Stimulated activated CD4-positive, alpha-beta T cell treated with anti-CD3 and anti-CD28 coated beads, Interleukin-1b, Interleukin-23, amount 100 ng/mL, for 48 hours (primary cell): ENCODE data around the gene RETREG1.
A peak's percentile ranks its signal among the peaks of the same experiment; 100 is the strongest.
"Not testable (repeated sequence)": the region's sequence is repeated elsewhere in the genome, so short reads cannot be mapped to it uniquely, and the experiment has no call there.

ENCODE experiments used
- DNase-seq: peaks from one replicate; pipeline ENCODE4 v3.0.0-alpha.2; 2020

RETREG1 gene

DNA sequence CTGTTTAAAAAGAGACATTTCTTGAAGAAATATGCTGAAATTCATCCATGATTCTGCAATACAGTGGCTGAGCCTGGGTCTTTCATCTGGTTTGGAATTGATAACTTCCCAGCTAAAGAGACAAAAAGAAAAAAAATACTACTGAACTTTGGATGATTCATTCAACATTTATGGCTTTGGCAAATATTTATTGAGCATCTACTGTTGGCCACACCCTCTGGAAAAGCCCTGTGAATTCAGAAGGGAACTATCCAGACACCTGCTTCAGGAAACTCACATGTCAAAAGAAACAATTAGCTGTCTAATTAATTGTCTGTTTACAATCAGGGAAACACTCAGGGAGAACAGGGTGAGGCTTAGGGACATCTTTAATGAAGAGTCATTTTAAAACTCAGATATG is 133.4 kb downstream of the RETREG1 start:
- DNase-seq, result no peak

DNA sequence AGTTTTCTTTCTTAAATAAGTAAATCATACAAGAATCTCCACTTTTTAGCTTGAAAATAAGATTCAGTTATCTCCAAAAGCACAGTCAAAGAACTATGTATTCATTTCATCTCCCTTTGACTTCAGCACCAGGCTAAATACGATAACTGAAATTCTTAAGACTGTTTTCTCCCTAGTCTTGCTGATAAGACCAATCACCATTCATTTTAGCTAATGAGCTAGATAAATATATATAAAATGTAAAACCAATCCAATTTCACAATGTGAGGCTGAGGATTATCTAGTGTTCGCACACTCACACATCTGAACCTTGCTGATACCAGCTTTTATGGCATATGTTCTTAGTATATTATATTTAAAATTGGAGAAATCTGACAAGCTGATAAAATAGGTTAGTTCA is 133.9 kb downstream of the RETREG1 start:
- DNase-seq, result no peak

DNA sequence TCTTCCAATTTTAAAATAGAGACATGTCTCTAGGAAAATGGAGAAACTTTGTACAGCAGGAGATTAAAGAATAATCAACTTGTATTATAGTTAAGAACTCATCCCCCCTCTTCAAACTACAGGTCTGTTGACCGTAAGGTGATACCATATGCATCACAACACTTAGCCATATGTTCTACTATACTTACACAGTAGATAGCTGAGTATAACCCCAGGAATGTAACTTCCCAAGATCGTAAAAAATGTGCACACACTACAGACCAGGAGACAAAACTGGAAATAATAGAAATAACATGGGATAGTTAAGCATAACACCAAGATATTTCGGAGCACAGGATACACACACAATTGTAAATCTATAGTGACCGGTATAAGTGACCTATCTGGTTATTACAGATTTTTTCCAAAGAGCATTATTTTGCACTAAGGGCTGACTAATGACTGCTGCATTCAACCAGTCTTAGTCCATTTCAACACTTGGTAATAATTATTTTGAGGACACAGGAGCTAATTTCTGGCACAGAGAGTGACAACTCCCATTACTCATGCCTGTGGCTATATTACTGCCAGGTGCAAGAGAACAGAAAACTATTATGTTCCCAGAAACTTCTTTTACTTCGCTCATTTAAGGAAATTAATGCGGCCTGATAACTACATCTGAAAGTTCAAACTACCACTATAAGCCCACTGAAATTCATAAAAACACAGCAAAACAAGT is 135.8 kb downstream of the RETREG1 start:
- DNase-seq, result no peak

DNA sequence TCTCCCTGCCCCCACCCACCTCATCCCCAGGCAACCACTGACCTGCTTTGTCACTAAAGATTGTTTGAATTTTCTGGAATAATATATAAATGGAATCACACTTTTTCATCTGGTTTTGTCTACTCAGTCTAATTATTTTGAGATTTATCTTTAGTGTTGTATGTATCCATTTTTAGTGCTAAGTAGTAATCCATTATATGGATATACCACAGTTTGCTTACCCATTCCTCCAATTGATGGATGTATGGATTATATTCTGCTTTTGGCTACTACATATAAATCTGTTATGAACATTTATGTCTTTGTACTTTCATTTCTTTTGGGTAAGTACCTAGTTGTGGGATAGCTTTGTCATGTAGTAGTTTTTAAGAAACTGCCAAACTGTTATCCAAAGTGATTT is 136.7 kb downstream of the RETREG1 start:
- no peak for DNase-seq

DNA sequence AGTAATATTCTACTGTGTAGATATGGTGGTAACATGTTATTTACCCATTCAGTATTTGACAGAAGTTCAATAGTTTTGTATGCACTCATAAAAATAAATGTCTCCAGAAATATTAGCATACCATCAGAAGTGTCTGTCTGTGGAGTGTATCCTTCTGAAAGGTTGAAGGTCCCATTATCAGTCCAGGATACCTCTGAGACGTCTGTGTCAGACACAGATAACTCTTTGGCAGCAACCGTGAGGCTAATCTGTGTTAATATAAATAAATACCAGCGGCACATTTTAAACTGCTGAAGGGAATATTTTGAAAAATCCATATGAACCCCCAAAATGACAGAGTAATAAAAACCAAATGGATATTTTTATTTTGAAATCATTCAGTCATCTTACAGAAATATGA is 139.3 kb downstream of the RETREG1 start:
- DNase-seq, result no peak

DNA sequence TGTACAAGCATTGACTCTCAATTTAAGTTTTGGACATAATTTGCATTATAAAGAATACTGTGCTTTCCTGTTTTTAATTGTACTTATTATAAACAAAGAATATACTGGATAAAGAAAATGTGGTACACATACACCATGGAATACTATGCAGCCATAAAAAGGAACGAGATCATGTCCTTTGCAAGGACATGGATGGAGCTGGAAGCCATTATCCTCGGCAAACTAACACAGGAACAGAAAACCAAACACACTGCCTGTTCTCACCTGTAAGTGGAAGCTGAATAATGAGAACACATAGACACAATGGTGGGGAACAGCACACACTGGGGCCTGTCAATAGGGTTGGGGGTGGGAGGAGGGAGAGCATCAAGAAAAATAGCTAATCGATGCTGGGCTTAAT is 140.4 kb downstream of the RETREG1 start:
- not testable (repeated sequence) for DNase-seq

DNA sequence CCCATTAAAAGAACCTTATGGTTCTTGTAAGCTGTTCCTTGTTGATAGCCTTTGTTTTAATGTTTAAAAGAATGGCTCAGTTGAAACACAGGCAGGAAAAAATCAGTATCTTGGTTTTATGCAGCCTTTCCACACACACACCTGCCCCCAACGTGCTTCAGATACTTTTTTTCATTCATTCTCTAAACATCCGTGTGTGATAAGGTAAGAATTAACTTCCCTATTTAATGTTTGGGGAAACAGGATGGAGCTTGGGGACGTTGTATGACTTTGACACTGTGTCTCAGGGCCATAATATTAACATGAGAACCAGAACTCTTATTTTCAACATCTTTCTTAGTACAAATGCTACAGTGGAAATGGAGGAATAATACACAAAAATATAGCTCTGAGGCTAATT is 145.4 kb downstream of the RETREG1 start:
- no peak for DNase-seq

DNA sequence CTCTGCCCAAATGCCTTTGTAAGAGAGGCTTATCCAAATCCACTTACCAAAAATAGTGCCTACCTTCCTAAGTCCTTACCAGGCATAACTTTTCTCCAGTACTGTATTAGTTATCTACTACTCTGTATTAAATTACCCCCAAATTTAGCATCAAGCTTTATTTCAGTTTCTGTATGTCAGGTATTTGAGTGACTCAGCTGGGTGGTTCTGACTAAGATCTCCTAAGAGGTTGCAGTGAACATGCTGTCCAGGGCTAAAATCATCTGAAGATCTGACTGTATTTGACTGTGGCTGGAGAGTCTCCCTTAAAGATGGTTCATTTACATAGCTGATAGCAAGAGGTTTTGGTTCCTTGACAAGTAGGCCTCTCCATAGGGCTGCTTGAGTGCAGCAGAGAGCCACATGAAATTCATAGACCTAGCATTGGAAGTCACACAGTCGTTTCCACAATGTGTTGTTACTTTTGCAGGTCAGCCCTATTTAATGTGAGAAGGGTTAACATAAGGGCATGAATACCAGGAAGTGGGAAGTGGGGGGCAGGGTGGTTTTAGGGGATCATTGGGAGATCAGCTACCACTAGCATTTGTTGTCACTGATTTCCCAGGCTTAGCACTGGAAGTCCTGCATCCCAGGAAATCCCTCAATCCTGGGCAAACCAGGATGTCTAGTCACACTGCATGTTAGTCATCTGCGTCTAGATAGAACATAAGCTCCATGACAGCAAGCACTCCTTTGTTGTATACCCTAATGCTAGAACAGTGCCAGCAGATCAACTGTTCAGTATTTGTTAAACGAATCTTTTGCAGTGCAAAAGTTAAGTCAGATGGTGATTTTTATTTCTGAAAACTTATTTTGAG is 149.2 kb downstream of the RETREG1 start:
- peak; percentile 6 for DNase-seq

DNA sequence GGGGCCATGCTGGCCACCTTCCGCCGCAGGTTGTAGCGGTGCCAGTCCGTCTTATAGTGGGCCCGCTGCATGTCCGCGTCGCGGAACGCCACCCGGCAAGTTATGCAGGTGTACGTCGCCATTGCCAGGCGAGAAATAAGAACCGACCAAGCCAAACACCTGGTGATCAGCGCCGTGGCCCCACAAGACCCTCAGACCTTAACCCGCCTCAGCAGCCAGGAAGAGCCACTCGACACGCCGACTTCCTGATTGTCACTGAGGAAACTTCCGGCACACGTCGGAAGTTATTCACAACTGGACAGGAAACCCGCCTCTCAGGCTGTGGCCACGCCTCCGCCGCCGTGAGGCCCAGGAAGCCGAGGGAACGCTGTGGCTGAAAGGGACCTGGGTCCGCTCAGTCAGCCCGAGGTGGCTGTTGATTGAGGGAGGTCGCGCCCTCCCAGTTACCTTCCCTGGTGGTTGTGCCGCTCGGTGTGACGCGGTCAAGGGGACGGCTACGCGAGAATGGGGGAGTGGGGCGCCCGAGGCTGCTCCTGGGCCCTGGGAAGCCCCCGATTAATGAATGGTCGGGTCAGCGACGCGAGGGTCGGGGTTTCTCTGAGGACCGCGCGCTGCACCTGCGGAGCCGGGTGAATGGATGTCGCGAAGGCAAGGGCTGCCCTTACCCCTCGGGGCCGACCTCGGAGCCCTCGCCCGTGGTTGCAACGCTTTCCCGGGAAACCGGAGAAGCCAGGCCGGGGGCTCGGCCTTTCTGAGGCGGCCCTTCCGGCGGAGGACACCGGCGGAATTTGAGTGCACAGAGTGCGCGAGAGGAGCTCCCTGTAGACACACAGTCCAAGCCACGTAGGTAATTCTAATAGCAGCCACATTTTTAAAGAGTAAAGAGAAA is 151.0 kb downstream of the RETREG1 start, which contains the start of gene ZNF622:
Gene ZNF622 (minus strand): TSS at position 257 of the 889 bp plus-strand sequence. CDS start 135 bp downstream, at position 122.
- peak; percentile 91 for DNase-seq

DNA sequence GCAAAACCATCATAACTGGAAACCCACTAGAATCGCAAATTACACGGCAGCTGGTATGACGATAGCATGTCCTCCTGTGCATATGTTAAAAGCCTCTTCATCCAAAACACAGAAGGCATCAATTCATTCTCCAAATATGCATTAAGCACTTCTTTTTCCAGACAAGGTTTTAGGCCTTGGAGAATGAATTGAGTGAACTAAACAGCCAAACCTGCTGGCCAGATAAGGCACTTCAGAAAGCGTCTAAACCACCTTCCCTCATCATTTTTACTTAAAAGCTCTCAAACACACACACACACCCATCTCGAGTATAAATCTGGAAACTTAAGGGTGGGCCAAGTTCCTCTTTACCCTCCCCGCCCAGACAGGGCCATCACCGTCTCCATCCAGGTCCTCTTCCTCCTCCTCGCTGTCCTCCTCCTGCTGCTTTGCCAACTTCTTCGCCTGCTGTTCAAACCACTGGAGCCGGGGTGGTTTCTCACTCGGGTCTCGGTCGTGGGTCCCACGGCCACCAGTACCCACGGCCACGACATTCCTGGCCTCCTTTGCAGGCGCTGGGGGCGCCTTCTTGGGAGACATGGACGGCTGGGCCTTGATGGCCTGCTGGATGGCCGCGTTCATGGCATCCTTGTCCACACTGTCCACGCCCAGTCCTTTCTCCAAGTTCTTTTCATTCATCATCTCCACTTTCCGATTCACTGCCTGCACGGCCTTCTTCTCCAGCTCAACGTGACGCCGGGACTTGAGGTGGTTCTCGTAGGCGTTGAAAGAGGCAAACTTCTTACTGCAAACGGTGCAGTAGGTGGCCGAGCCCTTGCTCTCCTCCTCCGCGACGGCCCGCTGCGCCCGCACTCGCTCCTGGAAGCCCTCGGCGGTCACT is 151.9 kb downstream of the RETREG1 start:
- no peak for DNase-seq

DNA sequence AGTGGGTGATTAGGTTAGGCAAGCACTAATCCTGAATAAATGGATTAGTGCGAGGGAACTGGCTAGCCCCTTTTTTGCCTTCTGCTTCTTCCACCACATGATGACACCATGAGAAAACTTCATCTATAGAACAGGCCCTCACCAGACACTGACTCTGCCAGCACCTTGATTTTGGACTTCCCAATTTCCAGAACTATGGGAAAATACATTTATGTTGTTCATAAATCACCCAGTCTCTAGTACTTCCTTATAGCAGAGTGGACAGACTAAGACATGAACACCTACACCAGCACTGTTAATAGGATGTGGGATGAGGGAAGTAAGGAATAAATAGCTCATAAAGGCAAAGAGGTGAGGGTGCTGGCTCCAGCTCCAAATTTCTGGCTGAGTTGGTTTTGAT is 152.6 kb downstream of the RETREG1 start:
- no peak for DNase-seq

DNA sequence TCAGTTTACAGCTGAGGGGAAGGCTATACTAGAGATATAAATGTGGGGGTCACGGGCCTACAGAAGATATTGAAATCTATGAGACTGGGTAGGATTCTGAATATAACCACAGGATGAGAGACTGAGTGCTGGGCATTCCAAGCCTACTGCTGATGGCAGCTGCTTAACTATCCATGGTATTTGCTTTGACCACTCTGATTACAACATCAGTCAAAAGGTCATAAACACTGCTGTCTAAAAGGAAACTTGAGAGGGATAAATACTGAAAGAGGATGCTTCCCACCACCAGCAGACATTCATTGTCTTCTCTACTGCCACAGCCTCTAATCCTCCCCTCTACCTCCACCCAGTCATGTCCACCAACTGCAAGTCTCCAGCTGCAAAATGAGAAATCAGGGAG is 155.0 kb downstream of the RETREG1 start:
- no peak for DNase-seq

DNA sequence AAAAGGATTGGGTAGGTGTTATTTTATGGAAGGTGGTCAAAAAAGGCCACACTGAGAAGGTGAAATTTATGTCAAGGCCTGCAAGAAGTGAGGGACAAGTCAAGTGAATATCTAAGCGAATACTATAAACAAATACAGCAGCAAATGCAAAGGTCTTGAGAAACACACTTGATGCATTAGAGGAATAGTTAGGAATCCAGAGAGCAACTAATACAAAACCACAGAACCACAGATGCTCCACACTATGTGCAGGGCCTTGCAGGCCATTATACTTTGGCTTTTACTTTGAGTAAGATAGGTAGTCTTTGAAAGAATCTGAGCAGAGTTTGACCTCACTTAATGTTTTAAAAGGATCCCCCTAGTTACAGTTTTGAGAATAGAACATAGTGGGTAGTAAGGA is 155.8 kb downstream of the RETREG1 start:
- DNase-seq, result no peak

DNA sequence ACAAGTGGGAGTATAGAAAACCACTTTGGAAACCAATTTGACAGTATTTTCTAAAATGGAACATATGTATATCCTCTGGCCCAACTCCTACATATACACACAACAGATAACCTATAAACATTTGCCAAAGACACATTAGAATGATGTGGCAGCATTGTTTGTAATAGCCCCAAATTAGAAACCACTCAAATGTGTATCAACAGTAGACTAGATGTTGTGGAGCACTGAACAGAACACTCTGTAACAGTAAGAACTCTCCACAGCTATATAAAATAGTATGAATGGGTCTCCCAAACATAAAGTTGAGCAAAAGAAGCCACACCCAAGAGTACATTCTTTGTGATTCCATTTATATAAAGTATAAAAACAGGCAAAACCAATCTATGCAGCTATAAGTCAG is 157.3 kb downstream of the RETREG1 start:
- DNase-seq, result no peak

DNA sequence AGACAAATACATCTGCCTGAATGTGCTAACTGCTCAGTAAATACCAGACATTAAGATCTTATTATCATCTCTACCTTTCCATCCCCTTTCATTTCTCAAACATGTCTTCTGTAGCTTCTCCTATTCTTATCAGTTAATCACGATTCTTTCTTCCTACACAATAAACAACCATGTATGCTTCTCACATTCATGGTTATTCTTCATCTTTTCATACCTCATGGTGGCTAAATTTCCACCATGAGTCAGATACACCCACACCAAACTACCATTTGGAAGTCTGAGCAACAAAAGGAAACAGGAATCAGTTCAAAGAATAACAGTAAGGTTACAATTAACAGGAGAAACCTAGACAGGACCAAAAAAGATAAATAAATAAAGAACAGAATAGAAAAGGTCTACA is 158.9 kb downstream of the RETREG1 start:
- no peak for DNase-seq

DNA sequence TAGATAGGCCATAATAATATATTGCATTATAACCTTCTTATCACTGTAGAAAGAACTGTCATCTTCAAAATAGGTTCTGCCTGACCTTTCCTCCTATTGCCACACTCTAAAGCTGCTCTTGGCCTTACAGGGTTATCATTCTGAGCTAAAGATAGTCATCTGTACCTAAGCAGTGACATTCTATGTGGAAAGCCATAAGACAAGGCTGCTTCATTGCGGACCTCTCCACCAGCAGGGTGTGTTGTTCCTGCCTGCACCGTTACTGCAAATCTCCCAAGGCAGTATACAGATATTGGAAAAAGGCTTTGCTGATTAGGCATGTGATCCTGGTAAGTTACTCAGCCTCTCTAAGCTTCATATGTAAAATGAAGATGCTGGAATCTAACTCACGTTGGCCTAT is 159.3 kb downstream of the RETREG1 start:
- DNase-seq, result no peak

DNA sequence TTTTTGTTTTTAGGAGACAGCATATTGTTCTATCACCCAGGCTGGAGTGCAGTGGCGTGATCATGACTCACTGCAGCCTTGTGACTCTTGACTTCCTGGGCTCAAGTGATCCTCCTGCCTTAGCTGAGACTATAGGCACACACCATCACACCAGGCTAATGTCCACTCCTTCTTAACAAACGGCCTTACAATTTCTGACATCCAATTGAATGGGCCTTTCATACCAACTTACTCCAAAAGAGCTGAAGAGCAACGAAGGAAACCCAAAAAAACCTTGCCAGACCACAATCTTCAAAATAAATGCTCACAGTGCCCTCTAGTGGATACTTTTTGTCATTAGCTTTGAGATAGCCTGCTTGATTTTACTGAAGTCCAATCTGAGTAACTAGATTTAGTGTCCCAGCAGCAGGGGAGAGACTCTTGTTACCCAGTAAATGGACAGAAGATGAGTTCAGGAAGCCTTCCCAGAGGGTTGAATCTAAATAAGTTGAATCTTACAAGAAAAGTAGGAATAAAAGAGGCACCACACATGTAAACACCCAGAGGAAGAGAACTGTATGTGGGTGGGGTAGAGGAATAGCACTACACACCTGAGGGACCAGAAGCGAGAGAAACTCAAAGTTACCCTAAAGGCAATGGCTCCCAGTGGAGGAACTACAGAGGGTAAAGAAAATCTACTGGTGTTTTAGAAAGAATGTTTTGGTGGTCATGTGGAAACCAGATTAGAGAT is 160.5 kb downstream of the RETREG1 start:
- DNase-seq, result peak; percentile 31

DNA sequence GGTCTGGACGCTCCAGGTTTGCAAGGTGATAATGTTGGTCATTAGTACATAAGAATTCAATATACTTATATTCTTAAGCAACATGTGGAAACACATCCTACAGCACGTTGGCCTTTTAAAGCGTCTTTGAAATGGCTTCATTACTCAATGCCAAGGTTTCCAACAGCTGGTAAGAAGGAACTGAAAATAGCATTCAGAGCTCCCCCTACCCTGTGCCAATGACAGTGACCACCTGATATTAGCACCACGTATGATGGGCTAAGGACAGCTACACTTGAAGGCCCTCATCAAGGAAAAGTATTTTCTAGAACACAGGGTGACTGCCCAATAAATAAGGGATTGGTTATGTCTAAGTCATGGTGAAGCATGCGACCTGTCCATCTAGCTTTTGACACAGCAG is 161.1 kb downstream of the RETREG1 start:
- DNase-seq, result no peak

DNA sequence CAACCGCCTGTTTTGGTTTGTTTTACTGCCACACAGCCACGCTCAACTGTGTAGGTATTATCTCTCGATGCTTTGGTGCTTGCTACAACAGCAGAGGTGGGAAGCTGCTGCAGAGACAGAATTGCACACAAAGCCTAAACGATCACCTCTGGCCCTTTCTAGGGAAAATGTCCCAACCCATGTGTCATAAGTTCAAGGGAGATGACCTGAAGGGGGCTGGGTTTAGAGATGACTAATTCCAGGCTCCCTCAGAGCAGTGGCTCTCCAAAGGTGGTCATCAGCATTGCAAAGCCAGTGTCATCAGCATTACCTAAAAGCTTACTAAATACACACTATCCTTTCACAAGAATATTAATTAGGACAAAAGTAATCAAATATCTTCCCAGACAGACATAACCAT is 162.1 kb downstream of the RETREG1 start:
- no peak for DNase-seq

DNA sequence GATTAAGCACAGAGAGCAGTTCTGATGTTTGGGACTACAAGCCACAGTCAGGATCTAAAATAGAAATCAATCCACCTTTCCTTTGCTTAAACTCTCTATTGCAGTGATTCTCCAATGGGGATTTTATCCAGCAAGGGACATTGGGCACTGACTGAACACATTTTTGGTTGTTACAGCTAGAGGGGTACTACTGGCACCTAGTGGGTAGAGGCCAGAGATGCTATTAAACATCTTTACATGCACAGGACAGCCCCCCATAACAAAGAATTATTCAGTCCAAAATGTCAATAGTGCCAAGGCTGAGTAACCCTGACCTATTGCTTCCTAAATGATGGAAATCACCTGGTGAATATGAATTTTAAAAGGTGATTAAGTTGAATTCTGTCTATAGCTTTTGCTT is 163.2 kb downstream of the RETREG1 start:
- DNase-seq, result no peak

DNA sequence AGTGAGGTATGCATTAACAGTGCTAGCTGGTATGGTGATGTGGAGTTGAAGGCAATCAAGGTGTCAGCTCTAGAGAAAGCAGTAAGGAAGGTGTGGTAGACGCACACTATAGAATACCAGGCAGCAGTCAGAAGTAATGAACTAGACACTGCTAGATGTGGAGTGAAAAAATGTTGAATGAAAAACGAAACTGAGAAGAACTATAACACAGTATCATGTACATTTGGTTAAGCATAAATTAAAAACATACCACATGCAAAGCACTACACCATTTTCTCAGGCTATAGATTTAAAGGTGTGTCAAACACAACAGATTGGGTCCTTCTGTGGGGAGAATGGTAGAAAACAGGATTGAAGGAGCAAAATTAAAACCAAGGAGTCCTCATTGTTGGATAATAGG is 166.6 kb downstream of the RETREG1 start:
- no peak for DNase-seq

DNA sequence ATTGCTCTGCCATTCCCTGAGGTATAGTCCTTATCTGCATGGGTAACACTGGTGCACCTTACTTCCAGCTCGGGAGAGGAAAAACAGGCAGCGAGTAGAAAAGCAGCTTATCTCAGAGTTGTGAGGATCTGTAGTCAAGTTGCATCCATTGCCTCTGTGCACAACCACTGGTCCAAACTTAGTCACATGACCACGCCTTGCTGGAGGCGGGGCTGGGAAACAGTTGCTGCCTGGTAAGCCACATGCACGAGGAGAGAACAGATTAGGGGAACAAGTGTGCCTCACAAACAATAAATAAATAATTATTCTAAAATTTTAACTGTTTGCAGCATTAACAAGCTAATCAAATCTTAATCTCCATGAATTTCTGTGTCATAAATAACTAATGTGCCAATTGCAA is 169.8 kb downstream of the RETREG1 start:
- no peak for DNase-seq
